IMR-90 (cell line): ENCODE data around the gene TASP1.

Source experiments
- FOS ChIP-seq: fragments of 150-350 bp; IDR thresholded peaks from 2 replicates; pipeline ENCODE4 v1.6.1; 2016; ENCODE audit warnings: low read depth, low read length
- TF ChIP-seq, protein P1 (sequence below): conservative IDR thresholded peaks from 2 replicates; pipeline ENCODE4 v1.5.1; 2012; ENCODE audit warnings: mild to moderate bottlenecking, low read depth, low read length, improper control_type of control experiment

GRCh38 chr20:13402986-13403385 is 235.7 kb downstream of the TASP1 start:
- TF ChIP-seq, protein P1, sequence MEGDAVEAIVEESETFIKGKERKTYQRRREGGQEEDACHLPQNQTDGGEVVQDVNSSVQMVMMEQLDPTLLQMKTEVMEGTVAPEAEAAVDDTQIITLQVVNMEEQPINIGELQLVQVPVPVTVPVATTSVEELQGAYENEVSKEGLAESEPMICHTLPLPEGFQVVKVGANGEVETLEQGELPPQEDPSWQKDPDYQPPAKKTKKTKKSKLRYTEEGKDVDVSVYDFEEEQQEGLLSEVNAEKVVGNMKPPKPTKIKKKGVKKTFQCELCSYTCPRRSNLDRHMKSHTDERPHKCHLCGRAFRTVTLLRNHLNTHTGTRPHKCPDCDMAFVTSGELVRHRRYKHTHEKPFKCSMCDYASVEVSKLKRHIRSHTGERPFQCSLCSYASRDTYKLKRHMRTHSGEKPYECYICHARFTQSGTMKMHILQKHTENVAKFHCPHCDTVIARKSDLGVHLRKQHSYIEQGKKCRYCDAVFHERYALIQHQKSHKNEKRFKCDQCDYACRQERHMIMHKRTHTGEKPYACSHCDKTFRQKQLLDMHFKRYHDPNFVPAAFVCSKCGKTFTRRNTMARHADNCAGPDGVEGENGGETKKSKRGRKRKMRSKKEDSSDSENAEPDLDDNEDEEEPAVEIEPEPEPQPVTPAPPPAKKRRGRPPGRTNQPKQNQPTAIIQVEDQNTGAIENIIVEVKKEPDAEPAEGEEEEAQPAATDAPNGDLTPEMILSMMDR = no peak
- TF ChIP-seq FOS = no peak
